Calu3 (cell line): Measurements from ENCODE around the gene NBPF11. TPM values are rescaled to one million over a fixed set of nuclear protein-coding genes. Genes with fewer than 3 reads are reported as not detected.
"Not testable (repeated sequence)": the region's sequence is repeated elsewhere in the genome, so short reads cannot be mapped to it uniquely, and the experiment has no call there.

Experiments
- BruUV-seq: library from RNA; stranded (reverse); fragments of 400-500 nt; replicated peaks from 2 replicates; lab custom pipeline; 2021; lab: Mats Ljungman, UMichigan
- CTCF ChIA-PET: fragments of 300-600 bp; sonication (Branson Sonifier 250); formaldehyde crosslinking; loops from one replicate; lab custom pipeline; 2022; ENCODE audit warnings: antibody characterized with exemption; lab: Charles Lee
- DNase-seq: peaks from one replicate; pipeline ENCODE4 v3.0.0; 2022
- H3K27ac Mint-ChIP-seq: one replicate; pipeline ENCODE4 v1.8.0; 2022; ENCODE audit warnings: mixed read lengths; ENCODE audit not compliant: unreplicated experiment
- H3K27me3 Mint-ChIP-seq: one replicate; pipeline ENCODE4 v1.8.0; 2022; ENCODE audit warnings: mixed read lengths; ENCODE audit not compliant: unreplicated experiment
- H3K36me3 Mint-ChIP-seq: one replicate; pipeline ENCODE4 v1.8.0; 2022; ENCODE audit warnings: mild to moderate bottlenecking, moderate library complexity, mixed read lengths; ENCODE audit not compliant: insufficient read depth, unreplicated experiment
- H3K4me1 Mint-ChIP-seq: one replicate; pipeline ENCODE4 v1.8.0; 2022; ENCODE audit warnings: mild to moderate bottlenecking, low read depth, mixed read lengths; ENCODE audit not compliant: unreplicated experiment
- H3K4me3 Mint-ChIP-seq: one replicate; pipeline ENCODE4 v1.8.0; 2022; ENCODE audit warnings: mild to moderate bottlenecking, low read depth, moderate library complexity, mixed read lengths; ENCODE audit not compliant: unreplicated experiment
- H3K9me3 Mint-ChIP-seq: one replicate; pipeline ENCODE4 v1.8.0; 2022; ENCODE audit warnings: low read depth, mixed read lengths; ENCODE audit not compliant: unreplicated experiment
- intact Hi-C: fragments of 100-400 bp; cut with micrococcal nuclease; formaldehyde crosslinking; loops from one replicate; pipeline ENCODE4 v1.10.0; 2022; ENCODE audit not compliant: unreplicated experiment
- total RNA-seq: library from RNA; stranded (reverse); gene quantifications from 2 replicates; pipeline ENCODE4 v1.2.3, GENCODE V29; 2022
- TF ChIP-seq, protein P1 (sequence below): fragments of 200-600 bp; IDR thresholded peaks from one replicate; pipeline ENCODE4 v1.8.0; 2022; ENCODE audit warnings: antibody characterized with exemption; ENCODE audit not compliant: unreplicated experiment

NBPF11 gene
- total RNA-seq, 1 experiment from 2014 or later, result 13.7 TPM

DNA sequence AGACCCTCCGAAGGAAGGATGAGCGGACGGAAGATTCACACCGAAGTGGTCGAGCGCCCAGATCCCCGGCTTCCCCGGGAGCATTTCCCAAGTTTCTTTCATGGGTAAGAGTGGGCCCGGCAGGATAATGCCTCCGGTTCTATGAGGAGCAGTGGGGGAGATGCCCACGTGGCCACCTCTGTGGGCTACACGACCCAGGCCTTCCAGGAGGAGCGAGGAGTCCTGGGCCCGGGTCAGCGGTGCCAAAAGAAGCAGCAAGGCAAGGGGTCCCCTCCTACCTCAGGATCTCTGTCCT is 7.9 kb upstream of the NBPF11 start:
- no TSS peak for BruUV-seq
- Mint-ChIP-seq H3K9me3 (peaks cover 2% of the 10 kb centered on the region), H3K27me3 (peaks cover 36% of the 10 kb centered on the region), H3K27ac (no peak overlapping the region), H3K36me3 (no peaks in the 10 kb centered on the region), H3K4me1 (no peaks in the 10 kb centered on the region), H3K4me3 (no peak overlapping the region)
- intact Hi-C loops, result no loop called here
- CTCF ChIA-PET, result no interaction called here
- TF ChIP-seq, protein P1, sequence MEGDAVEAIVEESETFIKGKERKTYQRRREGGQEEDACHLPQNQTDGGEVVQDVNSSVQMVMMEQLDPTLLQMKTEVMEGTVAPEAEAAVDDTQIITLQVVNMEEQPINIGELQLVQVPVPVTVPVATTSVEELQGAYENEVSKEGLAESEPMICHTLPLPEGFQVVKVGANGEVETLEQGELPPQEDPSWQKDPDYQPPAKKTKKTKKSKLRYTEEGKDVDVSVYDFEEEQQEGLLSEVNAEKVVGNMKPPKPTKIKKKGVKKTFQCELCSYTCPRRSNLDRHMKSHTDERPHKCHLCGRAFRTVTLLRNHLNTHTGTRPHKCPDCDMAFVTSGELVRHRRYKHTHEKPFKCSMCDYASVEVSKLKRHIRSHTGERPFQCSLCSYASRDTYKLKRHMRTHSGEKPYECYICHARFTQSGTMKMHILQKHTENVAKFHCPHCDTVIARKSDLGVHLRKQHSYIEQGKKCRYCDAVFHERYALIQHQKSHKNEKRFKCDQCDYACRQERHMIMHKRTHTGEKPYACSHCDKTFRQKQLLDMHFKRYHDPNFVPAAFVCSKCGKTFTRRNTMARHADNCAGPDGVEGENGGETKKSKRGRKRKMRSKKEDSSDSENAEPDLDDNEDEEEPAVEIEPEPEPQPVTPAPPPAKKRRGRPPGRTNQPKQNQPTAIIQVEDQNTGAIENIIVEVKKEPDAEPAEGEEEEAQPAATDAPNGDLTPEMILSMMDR, result no peak
- DNase-seq, result no peak

DNA sequence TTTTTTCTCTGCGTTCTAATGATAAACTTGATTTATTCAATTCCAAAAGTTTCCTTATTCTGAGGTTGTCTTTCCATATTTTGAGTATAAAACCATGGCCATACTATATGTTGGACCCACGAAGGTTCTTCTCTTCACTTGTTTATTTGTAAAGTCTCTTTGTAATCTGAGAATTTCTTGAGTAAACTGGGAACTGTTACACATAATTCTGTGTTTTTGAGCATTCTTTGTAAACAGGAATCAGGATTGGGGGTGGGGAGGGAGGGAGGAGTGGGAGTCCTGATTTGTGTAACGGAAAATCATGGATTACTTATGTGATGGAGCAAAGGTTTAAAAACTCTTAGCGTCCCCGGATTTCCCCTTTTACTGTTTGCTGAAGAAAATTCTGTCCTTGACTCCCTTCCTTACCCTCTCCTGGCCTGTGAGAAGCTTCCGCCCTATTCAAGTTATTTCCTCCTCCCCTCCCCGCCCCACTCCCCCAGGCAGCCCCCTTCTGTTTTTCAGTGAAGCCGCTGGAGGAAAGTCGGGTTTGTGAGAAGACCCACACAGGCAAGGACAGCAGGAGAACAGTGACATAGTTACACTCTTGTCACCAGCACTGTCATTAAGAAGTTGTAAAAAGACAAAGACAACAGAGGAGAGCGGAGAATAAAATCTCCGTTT is 6.4 kb upstream of the NBPF11 start:
- Mint-ChIP-seq H3K4me3 (no peak overlapping the region), H3K4me1 (no peaks in the 10 kb centered on the region), H3K27ac (no peak overlapping the region), H3K9me3 (peaks cover 2% of the 10 kb centered on the region), H3K27me3 (peaks cover 36% of the 10 kb centered on the region), H3K36me3 (no peaks in the 10 kb centered on the region)
- no peak for DNase-seq
- intact Hi-C loops, result no loop called here
- TF ChIP-seq, protein P1, result no peak
- BruUV-seq, result no TSS peak
- CTCF ChIA-PET, result no interaction called here

DNA sequence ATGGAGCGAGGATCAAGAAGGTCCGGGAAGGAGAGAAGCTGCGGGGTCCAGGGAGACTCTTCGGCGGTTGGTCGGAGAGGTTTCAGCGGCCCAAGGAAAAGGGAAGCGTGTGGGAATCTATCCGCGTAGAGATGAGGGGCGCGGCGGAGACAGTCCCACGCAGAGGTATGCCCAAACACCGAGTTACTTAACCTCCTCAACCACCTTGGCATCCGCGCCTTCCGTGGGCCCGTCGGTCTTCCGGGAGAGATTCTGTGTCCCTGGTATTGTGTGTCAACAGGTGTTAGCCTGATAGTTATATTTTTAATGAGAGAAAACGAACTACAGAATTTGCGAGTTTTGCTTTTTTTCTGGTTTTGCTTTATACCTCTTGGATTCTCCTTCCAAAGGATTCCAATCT is 5.7 kb upstream of the NBPF11 start:
- H3K36me3 Mint-ChIP-seq, DNase-seq, intact Hi-C loops, CTCF ChIA-PET, BruUV-seq, H3K4me1 Mint-ChIP-seq, H3K4me3 Mint-ChIP-seq, H3K27ac Mint-ChIP-seq, H3K9me3 Mint-ChIP-seq: not testable (repeated sequence)
- H3K27me3 Mint-ChIP-seq, result peaks cover 36% of the 10 kb centered on the region

DNA sequence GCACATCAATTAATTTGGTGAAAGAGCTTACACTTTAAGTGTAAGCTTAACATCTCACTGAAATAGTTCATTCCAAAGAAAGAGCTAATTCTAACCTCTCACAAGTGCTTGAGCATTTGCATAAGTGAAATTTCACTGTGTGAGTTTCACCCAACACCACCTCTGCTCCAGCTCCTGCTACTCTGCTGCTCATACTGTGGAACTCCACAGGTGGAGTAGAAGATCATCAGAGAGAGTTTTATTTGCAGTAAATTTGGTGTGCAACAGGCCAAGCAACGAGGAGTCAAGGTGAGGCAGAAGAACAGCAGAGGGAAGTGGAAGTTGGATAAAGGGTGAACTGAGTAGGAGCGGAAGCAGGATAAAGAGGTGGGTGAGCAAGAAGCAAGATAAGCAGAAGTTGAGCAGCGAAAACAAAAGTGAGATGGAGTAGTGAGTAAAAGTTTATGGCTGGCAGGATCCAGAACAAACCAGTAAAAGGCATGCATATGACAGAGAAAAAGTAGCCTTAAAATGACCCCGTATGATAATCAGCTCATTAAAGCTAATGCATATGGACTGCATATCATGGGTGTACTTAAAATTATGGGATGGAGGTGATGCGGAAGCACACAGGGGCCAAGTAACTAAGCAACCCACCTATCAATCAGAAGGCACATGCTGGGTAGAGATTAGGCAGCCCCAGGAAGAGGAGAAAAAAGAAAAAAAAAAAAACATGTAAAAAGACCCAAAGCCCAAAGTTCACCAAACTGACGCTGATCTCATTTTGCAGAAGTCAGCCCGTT is 3.6 kb upstream of the NBPF11 start:
- intact Hi-C loops, H3K27ac Mint-ChIP-seq, H3K4me1 Mint-ChIP-seq, H3K9me3 Mint-ChIP-seq, CTCF ChIA-PET, DNase-seq, BruUV-seq, H3K4me3 Mint-ChIP-seq: not testable (repeated sequence)
- Mint-ChIP-seq H3K27me3 (peaks cover 36% of the 10 kb centered on the region), H3K36me3 (peaks cover 20% of the 10 kb centered on the region)

DNA sequence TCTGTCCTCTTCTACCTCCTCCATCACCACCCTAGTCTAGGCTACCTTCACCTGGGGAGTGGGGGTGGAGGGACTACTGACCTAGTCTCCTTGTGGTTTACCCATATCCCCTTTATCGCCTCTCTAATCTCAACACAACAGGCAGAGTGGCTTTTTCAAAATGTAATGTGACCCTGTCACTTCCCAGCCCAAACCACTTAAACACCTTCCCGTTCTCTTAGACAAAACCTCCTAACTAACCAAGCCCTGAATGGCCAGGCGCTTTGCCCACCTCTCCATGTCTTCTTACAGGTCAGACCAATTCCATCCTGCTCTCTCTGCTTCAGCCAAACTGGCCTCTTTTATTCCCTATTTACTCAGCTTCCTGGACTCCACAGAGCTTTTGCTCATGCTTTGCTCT is 714 bp upstream of the NBPF11 start:
- DNase-seq, H3K9me3 Mint-ChIP-seq, H3K27ac Mint-ChIP-seq, intact Hi-C loops, CTCF ChIA-PET, H3K4me1 Mint-ChIP-seq, BruUV-seq: not testable (repeated sequence)
- Mint-ChIP-seq H3K4me3 (peak overlapping the region; percentile 53), H3K36me3 (peaks cover 23% of the 10 kb centered on the region), H3K27me3 (peaks cover 13% of the 10 kb centered on the region)

DNA sequence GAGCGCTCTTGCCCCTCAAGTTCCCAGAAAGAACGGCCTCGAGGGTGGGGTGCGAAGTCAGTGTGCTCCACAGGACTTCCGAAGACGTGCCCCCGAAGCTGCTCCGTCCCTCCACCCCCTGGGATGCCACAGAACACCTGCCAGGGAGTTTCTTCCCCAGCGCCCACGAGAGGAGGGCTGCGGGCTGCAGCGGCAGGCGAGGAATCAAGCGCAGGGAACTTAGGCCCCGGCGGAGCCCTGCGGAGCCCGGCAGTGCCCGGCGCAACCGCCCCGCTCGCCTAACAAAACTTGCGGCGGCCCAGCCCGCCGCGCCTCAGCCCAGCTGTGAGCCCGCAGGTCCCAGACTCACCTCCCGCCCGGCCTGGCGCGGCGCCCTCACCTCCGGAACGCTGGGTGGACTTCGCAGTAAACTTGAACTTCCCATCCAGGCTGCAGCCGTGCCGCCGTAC is 686 bp downstream of the NBPF11 start:
- intact Hi-C loops, BruUV-seq, CTCF ChIA-PET: not testable (repeated sequence)

DNA sequence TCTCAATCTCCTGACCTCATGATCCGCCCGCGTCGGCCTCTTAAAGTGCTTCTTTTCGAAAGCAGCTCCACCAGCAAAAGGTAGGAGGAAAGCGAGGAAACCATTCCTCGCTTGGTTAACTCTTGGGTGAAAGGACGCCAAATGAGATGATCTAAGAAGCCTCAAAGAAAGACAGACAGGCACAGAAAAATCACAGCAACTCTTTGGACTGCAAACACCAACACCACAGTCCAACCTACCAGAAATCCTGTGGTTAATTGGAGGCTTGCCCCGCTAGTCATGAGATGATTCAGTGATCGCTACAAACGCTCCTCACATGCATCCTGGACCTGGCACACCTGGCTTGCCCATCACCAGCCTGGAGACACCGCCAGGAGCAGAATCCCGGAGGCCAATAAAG is 1.1 kb downstream of the NBPF11 start:
- BruUV-seq, H3K27ac Mint-ChIP-seq, DNase-seq, H3K27me3 Mint-ChIP-seq, H3K4me1 Mint-ChIP-seq, CTCF ChIA-PET, H3K9me3 Mint-ChIP-seq, intact Hi-C loops: not testable (repeated sequence)
- H3K4me3 Mint-ChIP-seq, result peak overlapping the region; percentile 96
- peaks cover 23% of the 10 kb centered on the region for H3K36me3 Mint-ChIP-seq

More for the DNA sequence above, 686 bp downstream of the NBPF11 start:
- Mint-ChIP-seq H3K27me3 (peaks cover 13% of the 10 kb centered on the region), H3K4me3 (peak overlapping the region; percentile 96), H3K36me3 (peaks cover 23% of the 10 kb centered on the region), H3K27ac (peak overlapping the region; percentile 85)
- peak; percentile 64 for DNase-seq
- H3K4me1 Mint-ChIP-seq, H3K9me3 Mint-ChIP-seq: not testable (repeated sequence)

DNA sequence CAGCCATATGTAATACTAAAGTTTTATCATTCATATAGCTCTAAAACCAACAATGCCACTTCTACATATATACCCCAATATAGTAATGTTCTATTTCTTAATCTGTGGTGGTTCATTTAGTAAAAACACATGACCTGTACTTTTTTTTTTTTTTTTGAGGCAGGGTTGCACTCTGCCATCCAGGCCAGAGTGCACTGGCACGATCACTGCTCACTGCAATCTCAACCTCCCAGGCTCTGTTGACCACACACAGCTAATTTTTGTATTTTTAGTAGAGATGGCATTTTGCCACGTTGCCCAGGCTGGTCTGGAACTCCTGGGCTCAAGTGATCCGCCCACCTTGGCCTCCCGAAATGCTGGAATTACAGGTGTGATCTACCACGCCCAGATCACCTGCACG is 2.1 kb downstream of the NBPF11 start:
- BruUV-seq, result TSS peak; percentile 46
- intact Hi-C loops, DNase-seq, H3K4me1 Mint-ChIP-seq, CTCF ChIA-PET, H3K4me3 Mint-ChIP-seq, H3K9me3 Mint-ChIP-seq, H3K27ac Mint-ChIP-seq, H3K27me3 Mint-ChIP-seq: not testable (repeated sequence)
- H3K36me3 Mint-ChIP-seq, result peaks cover 23% of the 10 kb centered on the region
